SK-N-MC (cell line): ENCODE data around the gene NIP7.

Experiments used
- DNase-seq: peaks from one replicate; pipeline ENCODE4 v3.0.0-alpha.2; 2011; ENCODE audit warnings: low read depth, low spot score
- H3K27ac ChIP-seq: fragments of 200-600 bp; sonication (generic); 2 replicates; pipeline ENCODE4 v1.5.1; 2016; ENCODE audit warnings: mixed run types
- H3K36me3 ChIP-seq: fragments of 200-600 bp; sonication (generic); 2 replicates; pipeline ENCODE4 v1.6.1; 2017; ENCODE audit warnings: antibody characterized with exemption, low read length, mixed read lengths; ENCODE audit not compliant: insufficient read depth
- H3K4me3 ChIP-seq: fragments of 200-600 bp; sonication (generic); 2 replicates; pipeline ENCODE4 v1.5.1; 2016
- H3K9ac ChIP-seq: fragments of 200-600 bp; sonication (generic); 2 replicates; pipeline ENCODE4 v1.8.0; 2017; ENCODE audit warnings: mixed run types, mixed read lengths; ENCODE audit not compliant: insufficient read length
- H3K9me3 ChIP-seq: fragments of 200-600 bp; sonication (generic); 2 replicates; pipeline ENCODE4 v1.6.1; 2017; ENCODE audit warnings: low read depth, mild to moderate bottlenecking, antibody characterized with exemption, low read length, moderate library complexity, mixed read lengths
- EZH2 ChIP-seq: fragments of 200-600 bp; sonication (generic); IDR thresholded peaks from one replicate; pipeline ENCODE4 v1.6.1; 2017; ENCODE audit warnings: antibody characterized with exemption
- FOXP2 ChIP-seq: optimal IDR thresholded peaks from 2 replicates; pipeline ENCODE3; 2011; ENCODE audit warnings: mild to moderate bottlenecking, moderate library complexity; ENCODE audit not compliant: insufficient read depth; ENCODE audit errors: extremely low read length, control extremely low read depth
- POLR2AphosphoS5 ChIP-seq: IDR thresholded peaks from 2 replicates; pipeline ENCODE4 v1.6.1; 2012; ENCODE audit warnings: mild to moderate bottlenecking, low read depth, low read length, borderline replicate concordance

The NIP7 gene

GRCh38 chr16:69381231-69381630 lies 41.7 kb downstream of the NIP7 start:
- H3K27ac ChIP-seq = no peak overlapping the region
- no peak overlapping the region for H3K4me3 ChIP-seq
- peaks cover 39% of the 10 kb centered on the region for H3K36me3 ChIP-seq
- H3K9me3 ChIP-seq = no peaks in the 10 kb centered on the region
- no peak for TF ChIP-seq FOXP2
- no peak overlapping the region for H3K9ac ChIP-seq
- no peak for DNase-seq

- no peak for TF ChIP-seq FOXP2
- no peak for TF ChIP-seq POLR2AphosphoS5
- TF ChIP-seq EZH2 = no peak
Observed at GRCh38 chr16:69382421-69382820, 42.8 kb downstream of the NIP7 start.

GRCh38 chr16:69384974-69385373 lies 45.4 kb downstream of the NIP7 start:
- peak overlapping the region; percentile 89 for H3K9ac ChIP-seq
- peak overlapping the region; percentile 83 for H3K4me3 ChIP-seq
- no peak for DNase-seq
- H3K27ac ChIP-seq = peak overlapping the region; percentile 46; the same call in 1 of the 2 replicates
- peaks cover 30% of the 10 kb centered on the region for H3K36me3 ChIP-seq
- H3K9me3 ChIP-seq = no peaks in the 10 kb centered on the region
- TF ChIP-seq POLR2AphosphoS5 (no peak), EZH2 (no peak), FOXP2 (no peak)

More at GRCh38 chr16:69382421-69382820, 42.8 kb downstream of the NIP7 start:
- no peak overlapping the region for H3K27ac ChIP-seq
- H3K9me3 ChIP-seq = no peaks in the 10 kb centered on the region
- no peak for DNase-seq
- H3K9ac ChIP-seq = no peak overlapping the region
- H3K36me3 ChIP-seq = peaks cover 39% of the 10 kb centered on the region
- no peak overlapping the region for H3K4me3 ChIP-seq

GRCh38 chr16:69386596-69386995 lies 47.0 kb downstream of the NIP7 start:
- Histone ChIP-seq H3K9me3 (no peaks in the 10 kb centered on the region), H3K27ac (no peak overlapping the region), H3K4me3 (peak overlapping the region; percentile 83), H3K9ac (no peak overlapping the region), H3K36me3 (peaks cover 27% of the 10 kb centered on the region)
- DNase-seq = no peak
- TF ChIP-seq EZH2 = no peak
- no peak for TF ChIP-seq POLR2AphosphoS5
- no peak for TF ChIP-seq FOXP2
